CD4-positive, alpha-beta T cell treated with Interleukin-21 for 1 hour (primary cell): Measurements from ENCODE around the gene HES2.
"Not testable (repeated sequence)": the region's sequence is repeated elsewhere in the genome, so short reads cannot be mapped to it uniquely, and the experiment has no call there.

Experiments used
- DNase-seq: peaks from one replicate; pipeline ENCODE4 v3.0.0-alpha.2; 2020

The HES2 gene, protein sequence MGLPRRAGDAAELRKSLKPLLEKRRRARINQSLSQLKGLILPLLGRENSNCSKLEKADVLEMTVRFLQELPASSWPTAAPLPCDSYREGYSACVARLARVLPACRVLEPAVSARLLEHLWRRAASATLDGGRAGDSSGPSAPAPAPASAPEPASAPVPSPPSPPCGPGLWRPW

GRCh38 chr1:6419804-6420453, at the start of gene HES2:
Gene HES2 (minus strand): TSS chr1:6419919. CDS start chr1:6419820, 99 bp downstream.
- DNase-seq = peak; percentile 17

DNA sequence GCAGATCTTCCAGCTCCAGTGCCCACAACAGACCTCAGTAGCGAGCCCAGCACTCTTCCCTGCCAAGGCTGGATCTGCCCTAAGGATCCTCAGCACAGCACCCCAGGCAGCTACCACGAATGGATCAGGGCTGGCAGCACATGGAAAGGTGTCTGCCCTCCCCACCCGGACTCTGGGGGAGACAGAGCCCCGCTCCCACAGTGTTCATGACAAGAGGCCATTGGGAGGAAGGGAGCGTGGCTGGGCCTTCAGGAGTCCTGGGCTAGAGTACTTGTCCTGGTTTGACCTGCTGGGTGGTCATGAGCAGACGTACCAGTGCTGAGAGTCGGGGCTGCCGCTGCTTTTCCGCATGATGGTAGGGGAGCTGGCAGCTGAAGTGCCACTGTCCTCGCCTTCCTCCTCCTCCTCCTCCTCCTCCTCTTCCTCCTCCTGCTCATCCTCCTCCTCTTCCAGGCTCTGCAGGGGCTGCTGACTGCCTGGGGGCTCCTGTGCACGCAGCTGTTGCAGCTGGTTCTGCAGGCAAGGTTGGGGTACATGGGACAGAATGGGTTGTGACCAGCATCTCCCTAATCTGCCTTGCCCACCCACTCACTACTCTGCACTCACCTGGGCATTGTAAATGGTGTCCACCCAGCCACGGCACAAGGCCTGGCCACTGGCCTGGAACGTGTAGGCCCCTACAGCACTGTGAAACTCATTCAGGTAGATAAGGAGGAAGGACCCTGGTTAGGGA, 49.2 kb upstream of the HES2 start:
- DNase-seq = no peak

GRCh38 chr1:6467744-6468688, 48.3 kb upstream of the HES2 start:
- DNase-seq = no peak

DNA sequence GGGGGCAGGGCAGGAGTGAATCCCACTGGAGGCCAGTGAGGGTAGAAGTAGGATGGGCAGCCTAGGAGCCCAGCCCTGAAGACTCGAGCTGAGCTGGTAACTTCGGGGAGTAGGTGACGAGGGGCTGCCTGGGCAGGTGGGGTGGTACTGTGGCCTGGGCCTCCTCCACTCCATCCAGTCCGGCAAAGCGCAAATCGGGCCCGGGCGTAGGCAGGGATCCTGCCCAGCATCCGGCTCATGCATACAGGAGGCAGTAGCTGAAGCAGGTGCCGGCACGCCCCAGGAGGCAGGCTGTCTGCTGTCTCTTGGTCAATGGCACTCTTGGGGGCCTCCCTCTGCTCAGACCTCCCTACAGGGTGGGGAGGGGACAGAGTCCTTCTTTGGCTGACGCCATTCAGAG, 47.5 kb upstream of the HES2 start:
- DNase-seq = no peak

DNA sequence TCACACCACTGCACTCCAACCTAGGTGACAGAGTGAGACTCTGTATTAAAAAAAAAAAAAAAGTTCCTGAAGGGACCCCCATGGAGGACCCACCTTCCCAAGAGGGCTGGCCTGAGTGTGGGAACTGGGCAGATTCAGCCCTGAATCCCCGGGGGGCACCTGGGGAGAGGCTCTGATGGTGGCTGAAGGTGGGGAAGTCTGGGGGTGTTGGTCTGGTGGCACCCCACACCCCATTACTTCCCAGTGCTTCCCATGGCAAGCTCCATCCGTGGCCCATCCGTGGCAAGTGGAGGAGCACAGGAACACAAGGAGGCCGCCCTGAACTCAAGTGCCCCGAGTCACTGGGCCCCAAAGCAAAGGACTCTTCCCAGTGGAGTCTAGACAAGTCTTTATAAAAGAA, 47.0 kb upstream of the HES2 start:
- no peak for DNase-seq

- DNase-seq = peak; percentile 76
These were observed 46.3 kb upstream of the HES2 start, which contains the start of gene TNFRSF25 for GRCh38 chr1:6466023-6466422. Gene TNFRSF25 (minus strand): TSS chr1:6466173. CDS start chr1:6466107, 66 bp downstream.

GRCh38 chr1:6465461-6466005, 45.8 kb upstream of the HES2 start:
- DNase-seq = peak; percentile 57

- no peak for DNase-seq
These were observed 45.2 kb upstream of the HES2 start for GRCh38 chr1:6464915-6465314.

DNA sequence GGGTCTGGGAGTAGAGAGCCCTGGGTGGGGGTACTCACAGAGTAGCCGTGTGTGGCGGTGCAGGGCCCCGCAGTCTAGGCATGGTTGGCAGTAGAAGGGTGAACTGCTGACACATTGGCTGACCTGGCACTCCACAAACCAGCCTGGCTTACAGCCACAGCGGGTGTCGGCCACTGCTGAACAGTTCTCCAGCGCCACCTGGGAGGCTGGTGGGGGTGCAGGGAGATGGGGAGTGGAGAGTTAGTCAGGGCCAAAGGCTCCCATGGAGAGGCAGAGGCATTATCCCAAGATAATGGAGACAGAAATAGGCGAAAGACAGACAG, 44.8 kb upstream of the HES2 start:
- DNase-seq = peak; percentile 55

DNA sequence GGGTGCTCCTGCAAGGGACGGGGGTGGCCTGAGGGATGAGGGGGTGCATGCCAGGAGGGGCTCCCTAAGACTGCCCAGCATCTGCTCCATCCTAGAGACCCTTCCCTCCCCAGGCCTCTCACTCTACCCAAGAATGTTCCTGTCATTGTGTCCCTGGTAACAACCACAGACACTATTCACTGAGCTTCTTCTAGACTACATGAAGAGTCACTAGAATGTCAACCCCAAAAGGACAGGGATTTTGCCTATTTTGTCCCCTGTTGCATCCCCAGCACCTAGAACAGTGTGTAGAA, 43.3 kb upstream of the HES2 start:
- no peak for DNase-seq

- no peak for DNase-seq
These were observed 42.8 kb upstream of the HES2 start for GRCh38 chr1:6462412-6463119.

DNA sequence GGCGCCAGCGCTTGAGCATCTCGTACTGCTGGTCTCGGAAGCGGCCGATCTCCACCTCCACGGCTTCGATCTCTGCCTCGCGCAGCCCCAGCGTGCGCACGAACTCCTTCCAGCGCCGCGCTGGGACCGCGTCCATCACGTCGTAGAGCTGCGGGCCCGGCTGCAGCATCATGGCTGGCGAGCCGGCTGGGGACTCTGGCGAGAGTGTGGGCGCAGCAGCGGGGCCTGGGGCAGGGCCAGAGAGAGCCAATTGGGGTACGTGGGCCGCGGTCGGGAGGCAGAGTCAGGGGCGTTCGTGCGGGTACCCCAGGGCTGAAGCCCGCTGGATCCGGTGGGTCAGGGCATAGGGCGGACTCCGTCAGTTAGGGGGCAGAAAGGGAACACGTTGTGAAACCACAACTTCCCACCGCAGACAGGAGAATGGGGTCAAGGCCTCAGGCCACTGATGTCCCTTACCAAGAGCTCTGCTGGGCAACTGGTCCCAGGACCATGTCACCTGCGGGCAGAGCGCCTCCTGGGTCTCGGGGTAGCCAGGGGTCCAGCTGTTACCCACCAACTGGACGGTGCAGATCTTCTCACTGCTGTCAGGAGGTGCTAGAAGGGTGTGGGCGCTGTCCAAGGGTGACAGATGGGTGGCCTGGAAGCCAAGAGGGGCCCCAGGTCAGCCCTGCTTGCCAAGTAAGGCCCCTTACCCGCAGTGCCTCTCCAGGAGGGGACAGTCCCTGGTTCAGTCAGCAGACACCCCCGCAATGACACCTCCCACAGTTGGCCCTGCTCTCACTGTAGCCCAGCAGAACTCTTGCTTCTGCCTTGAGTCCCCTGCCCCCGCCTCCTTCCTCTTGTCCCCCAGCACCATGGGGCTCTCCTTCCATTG, 42.1 kb upstream of the HES2 start:
- no peak for DNase-seq

DNA sequence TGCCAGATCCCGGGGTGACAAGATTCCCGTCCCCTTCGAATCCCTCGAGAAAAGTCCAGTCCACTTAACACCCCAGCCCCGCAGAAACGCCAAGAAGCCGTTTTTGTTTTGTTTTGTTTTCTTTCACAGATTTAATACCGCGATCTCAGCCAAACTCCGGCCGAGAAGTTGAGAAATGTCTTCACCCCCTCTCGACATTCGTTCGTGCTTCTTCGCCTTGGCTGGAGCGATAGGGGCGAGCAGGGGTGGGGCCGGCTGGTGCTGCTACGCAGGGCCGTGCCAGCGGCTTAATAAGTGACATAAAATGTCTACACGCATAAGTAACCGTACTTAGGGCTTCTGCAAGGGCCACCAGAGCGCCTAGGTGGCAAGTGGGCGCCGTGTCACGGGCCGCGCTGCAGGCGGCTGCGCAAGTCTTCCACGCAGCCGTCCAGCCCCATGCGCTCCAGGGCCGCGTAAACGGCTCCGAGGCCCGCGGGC, 41.4 kb upstream of the HES2 start:
- no peak for DNase-seq

GRCh38 chr1:6460301-6461050, 40.8 kb upstream of the HES2 start:
- DNase-seq = peak; percentile 94

GRCh38 chr1:6459850-6460265, 40.1 kb upstream of the HES2 start:
- DNase-seq = peak; percentile 77

GRCh38 chr1:6456800-6457466, 37.2 kb upstream of the HES2 start:
- no peak for DNase-seq

DNA sequence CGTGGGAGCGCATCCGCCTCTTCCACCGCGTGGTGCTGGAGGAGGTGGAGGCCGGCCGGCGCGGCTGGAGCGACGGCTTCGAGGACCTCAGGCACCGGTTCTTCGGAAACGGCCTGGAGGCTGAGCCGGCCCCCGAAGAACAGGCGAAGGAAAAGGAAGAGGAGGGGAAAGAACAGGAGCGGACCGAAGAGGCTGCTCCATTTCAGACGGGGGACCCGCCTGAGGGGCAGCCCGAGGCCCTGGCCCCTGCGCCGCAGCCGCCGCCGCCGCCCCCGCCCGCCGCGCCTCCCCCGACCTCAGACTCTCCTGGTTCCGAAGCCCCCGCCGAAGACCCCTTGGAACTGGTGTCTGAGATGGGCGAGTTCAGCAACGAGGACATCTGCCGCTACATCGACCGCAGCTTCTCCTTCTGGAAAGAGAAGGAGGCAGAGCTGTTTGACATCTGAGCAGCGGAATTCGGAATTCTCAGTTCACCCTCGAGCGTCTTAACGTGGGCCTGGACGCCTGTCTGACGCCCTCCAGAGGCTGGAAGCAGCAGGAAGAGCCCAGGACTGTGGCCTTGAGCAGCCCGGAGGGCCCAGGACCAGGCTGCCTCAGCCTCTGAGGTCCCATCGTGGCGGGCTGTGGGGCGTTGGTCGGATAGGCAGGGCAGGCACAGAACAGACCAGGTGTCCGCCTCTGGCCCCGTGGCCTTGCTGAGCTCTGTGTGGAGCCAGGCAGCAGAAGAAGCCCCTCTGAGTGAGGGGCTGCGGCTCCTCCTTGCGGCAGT, 36.2 kb upstream of the HES2 start:
- not testable (repeated sequence) for DNase-seq

GRCh38 chr1:6454856-6455751, 35.4 kb upstream of the HES2 start:
- peak; percentile 52 for DNase-seq
